Fibroblast of mammary gland (primary cell): ENCODE data around the gene TCAIM.

Experiments used
- DNase-seq: peaks from one replicate; pipeline ENCODE4 v3.0.0-alpha.2; 2010; ENCODE audit warnings: low read depth
- H3K4me3 ChIP-seq: 2 replicates; pipeline ENCODE4 v1.5.1; 2011; ENCODE audit warnings: low read depth, mild to moderate bottlenecking, low read length, moderate library complexity; ENCODE audit not compliant: control insufficient read depth
- CTCF ChIP-seq: conservative IDR thresholded peaks from 2 replicates; pipeline ENCODE4 v1.5.1; 2011; ENCODE audit warnings: low read depth, low read length, inconsistent platforms; ENCODE audit not compliant: control insufficient read depth, insufficient read depth

The TCAIM gene, protein sequence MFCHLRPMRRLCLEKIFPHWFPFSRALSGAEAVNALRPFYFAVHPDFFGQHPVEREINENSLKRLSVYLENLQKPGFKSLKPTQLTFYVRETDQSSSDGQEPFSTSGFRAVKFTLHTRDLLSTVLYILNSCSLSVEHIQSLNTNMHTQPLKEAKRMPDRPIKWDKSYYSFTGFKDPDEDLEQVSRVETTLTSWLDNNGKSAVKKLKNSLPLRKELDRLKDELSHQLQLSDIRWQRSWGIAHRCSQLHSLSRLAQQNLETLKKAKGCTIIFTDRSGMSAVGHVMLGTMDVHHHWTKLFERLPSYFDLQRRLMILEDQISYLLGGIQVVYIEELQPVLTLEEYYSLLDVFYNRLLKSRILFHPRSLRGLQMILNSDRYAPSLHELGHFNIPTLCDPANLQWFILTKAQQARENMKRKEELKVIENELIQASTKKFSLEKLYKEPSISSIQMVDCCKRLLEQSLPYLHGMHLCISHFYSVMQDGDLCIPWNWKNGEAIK

DNA sequence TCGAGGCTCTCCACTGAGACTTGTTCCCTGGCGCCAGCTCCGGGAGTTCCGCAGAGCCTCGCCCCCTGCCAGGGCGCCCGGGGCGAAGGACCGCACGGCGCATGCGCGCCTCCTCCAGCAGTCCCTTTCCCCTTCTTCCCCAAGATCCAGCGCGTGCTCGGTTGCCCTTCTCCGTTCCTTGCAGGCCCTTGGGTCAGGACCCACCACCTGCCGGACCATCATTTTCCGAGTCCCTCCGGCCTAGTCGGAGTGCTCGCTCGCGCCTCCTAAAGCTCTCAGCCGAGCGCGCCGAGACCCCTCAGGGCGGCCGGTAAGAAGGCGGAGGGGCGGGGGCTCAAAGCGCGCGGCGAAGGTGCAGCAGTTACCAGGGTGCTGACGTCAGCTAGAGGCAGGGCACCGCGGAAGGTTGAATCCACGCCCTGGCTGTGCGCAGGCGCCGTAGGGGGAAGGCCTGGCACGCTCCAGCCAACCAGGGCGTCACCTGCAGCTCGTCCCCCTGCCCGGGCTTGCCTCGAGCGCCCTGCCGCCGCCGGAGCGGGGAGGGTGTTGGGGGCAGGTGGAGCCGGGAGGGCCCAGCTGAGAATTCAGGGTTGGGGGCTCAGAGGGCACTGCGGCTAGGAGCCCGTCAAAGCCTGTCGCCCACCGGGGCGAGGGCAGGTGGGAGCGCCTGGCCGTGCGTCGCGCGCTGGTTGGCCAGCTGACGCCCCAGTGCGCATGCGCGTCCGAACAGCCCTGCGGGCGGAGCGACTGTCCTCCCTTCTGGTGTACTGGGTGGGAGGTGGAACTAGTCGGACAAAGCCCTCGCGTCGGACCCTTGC is at the start of gene TCAIM:
Gene TCAIM, plus strand, starts transcription at position 757 of the 818 bp plus-strand sequence. CDS start 16,017 bp downstream, outside the sequence.
- H3K4me3 ChIP-seq, result peak within 1 kb of the TSS; percentile 79
- DNase-seq, result peak; percentile 95
- TF ChIP-seq CTCF, result no peak

GRCh38 chr3:44289882-44290462 is 48.6 kb upstream of the TCAIM start:
- TF ChIP-seq CTCF, result no peak
- no peak for DNase-seq
- H3K4me3 ChIP-seq, result no peak overlapping the region

DNA sequence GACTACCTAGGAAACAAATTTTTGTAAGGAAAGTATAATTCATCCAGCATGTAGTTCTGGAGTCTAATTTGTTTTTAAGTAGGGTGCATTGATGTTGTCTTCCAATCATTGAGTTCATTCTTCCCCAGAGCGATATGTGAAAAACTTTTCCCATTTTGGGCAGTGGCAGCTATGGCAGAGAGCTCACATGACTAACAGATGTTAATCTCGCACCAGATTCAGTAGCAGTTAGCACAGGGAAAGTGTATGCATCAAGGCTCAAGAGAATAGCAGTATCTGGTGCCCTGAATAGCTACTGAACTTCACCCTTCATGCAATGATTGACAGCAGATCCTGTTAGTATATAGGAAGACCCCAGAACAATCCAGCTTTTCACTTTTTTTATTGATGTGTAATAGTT is 46.3 kb upstream of the TCAIM start:
- no peak for TF ChIP-seq CTCF
- DNase-seq, result no peak

GRCh38 chr3:44292947-44293346 is 45.6 kb upstream of the TCAIM start:
- no peak for DNase-seq
- H3K4me3 ChIP-seq, result no peak overlapping the region
- no peak for TF ChIP-seq CTCF

More for the DNA sequence above, 46.3 kb upstream of the TCAIM start:
- H3K4me3 ChIP-seq, result no peak overlapping the region

DNA sequence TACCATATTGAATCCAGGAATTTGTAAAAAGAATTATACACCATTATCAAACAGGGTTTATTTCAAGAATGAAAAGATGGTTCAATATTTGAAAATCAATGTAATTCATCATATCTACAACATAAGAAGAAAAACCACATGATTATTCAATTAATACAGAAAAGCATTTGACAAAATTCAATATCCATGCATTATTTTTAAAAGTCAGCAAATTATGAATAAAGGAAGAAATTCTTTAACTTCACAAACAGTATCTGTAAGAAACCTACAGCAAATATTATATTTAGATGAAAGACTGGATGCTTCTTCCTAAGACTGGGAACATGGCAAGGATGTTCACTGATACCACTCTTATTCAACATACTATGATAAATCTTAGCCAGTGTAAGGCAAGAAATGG is 41.3 kb upstream of the TCAIM start:
- DNase-seq, result no peak
- TF ChIP-seq CTCF, result no peak
- no peak overlapping the region for H3K4me3 ChIP-seq

GRCh38 chr3:44301746-44302145 is 36.8 kb upstream of the TCAIM start:
- DNase-seq, result no peak
- no peak for TF ChIP-seq CTCF

More at GRCh38 chr3:44301746-44302145, 36.8 kb upstream of the TCAIM start:
- no peak overlapping the region for H3K4me3 ChIP-seq
